Vagina (tissue), 2 donors: ENCODE data around the gene RORC. TPM values are rescaled to one million over a fixed set of nuclear protein-coding genes. Genes with fewer than 3 reads are reported as not detected.

Source experiments
- DNase-seq, 2 donors: peaks; one replicate each; pipeline ENCODE4 v3.0.0-alpha.2; 2017; ENCODE audit errors: extremely low spot score in 2 of 2
- H3K27ac ChIP-seq: fragments of 200-600 bp; sonication (generic); one replicate; pipeline ENCODE4 v1.5.1; 2019
- H3K27me3 ChIP-seq: fragments of 200-600 bp; sonication (generic); one replicate; pipeline ENCODE4 v1.5.1; 2019
- H3K36me3 ChIP-seq, 2 donors: fragments of 200-600 bp; sonication (generic); one replicate each; pipeline ENCODE4 v1.5.1; 2017 to 2019
- H3K4me1 ChIP-seq: fragments of 200-600 bp; sonication (generic); one replicate; pipeline ENCODE4 v1.5.1; 2019
- H3K4me3 ChIP-seq, 2 donors: fragments of 200-600 bp; sonication (generic); 1 replicate in 1 of 2; 2 replicates in 1 of 2; pipeline ENCODE4 v1.5.1; 2016 to 2019
- H3K9me3 ChIP-seq: fragments of 200-600 bp; sonication (generic); one replicate; pipeline ENCODE4 v1.5.1; 2019
- POLR2A ChIP-seq, 2 donors: fragments of 450-650 bp; IDR thresholded peaks; one replicate each; pipeline ENCODE4 v1.6.1; 2017; ENCODE audit warnings: antibody characterized with exemption in 2 of 2, mild to moderate bottlenecking in 2 of 2, moderate library complexity in 2 of 2
- POLR2AphosphoS5 ChIP-seq, 2 donors: sonication (generic); formaldehyde crosslinking; IDR thresholded peaks; one replicate each; pipeline ENCODE4 v1.9.0; 2017; ENCODE audit warnings: antibody characterized with exemption in 2 of 2, mild to moderate bottlenecking in 2 of 2, low read depth in 1 of 2; ENCODE audit not compliant: insufficient read depth in 1 of 2
- intact Hi-C: fragments of 100-400 bp; cut with DNase I; formaldehyde crosslinking; loops from one replicate; pipeline ENCODE4 v1.15.1; 2023
- total RNA-seq: library from RNA; depleted of rRNA; stranded (reverse); fragments of >200 nt; gene quantifications from one replicate; pipeline ENCODE4 v1.2.3, GENCODE V29; 2016
- TF ChIP-seq, protein P1 (sequence below), 3 experiments: fragments of 450-650 bp in 2 of 3; fragments of 200-600 bp in 1 of 3; sonication (generic) in 1 of 3; IDR thresholded peaks; one replicate each; pipeline ENCODE4 v1.5.1; 2017 to 2019; ENCODE audit warnings: antibody characterized with exemption in 3 of 3, mild to moderate bottlenecking in 2 of 3, moderate library complexity in 2 of 3

RORC gene
- total RNA-seq, 1 donor from 2014 or later = 8.1 TPM

DNA sequence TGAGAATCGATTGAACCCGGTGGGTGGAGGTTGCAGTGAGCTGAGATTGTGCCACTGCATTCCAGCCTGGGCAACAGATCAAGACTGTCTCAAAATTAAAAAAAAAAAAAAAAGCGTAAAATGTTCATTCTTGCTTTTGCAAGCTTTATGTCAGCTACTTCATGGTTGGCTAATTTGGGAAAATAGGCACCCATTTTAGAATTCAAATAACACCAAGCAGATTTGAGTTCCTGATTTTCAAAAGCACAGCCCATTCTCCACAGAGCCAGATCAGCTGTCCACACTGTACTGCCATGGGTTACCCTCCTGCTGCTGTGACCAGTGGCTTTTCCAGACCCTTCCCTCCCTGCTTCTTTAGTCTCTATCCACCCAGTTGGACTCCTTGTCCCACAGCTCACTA lies 17.5 kb upstream of the RORC start:
- no peak overlapping the region for H3K4me3 ChIP-seq
- H3K9me3 ChIP-seq = no peaks in the 10 kb centered on the region
- H3K4me1 ChIP-seq = no peaks in the 10 kb centered on the region
- H3K27ac ChIP-seq = no peak overlapping the region
- intact Hi-C loops = no loop called here
- no peak for TF ChIP-seq POLR2AphosphoS5 (IDR thresholded peaks at IDR 0.05; ENCODE audit: insufficient read depth in 1 of 2, low read depth in 1 of 2)
- TF ChIP-seq, protein P1, sequence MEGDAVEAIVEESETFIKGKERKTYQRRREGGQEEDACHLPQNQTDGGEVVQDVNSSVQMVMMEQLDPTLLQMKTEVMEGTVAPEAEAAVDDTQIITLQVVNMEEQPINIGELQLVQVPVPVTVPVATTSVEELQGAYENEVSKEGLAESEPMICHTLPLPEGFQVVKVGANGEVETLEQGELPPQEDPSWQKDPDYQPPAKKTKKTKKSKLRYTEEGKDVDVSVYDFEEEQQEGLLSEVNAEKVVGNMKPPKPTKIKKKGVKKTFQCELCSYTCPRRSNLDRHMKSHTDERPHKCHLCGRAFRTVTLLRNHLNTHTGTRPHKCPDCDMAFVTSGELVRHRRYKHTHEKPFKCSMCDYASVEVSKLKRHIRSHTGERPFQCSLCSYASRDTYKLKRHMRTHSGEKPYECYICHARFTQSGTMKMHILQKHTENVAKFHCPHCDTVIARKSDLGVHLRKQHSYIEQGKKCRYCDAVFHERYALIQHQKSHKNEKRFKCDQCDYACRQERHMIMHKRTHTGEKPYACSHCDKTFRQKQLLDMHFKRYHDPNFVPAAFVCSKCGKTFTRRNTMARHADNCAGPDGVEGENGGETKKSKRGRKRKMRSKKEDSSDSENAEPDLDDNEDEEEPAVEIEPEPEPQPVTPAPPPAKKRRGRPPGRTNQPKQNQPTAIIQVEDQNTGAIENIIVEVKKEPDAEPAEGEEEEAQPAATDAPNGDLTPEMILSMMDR (IDR thresholded peaks at IDR 0.05) = no peak
- no peak for TF ChIP-seq POLR2A (IDR thresholded peaks at IDR 0.05)
- no peaks in the 10 kb centered on the region for H3K36me3 ChIP-seq
- DNase-seq = no peak
- H3K27me3 ChIP-seq = no peaks in the 10 kb centered on the region

DNA sequence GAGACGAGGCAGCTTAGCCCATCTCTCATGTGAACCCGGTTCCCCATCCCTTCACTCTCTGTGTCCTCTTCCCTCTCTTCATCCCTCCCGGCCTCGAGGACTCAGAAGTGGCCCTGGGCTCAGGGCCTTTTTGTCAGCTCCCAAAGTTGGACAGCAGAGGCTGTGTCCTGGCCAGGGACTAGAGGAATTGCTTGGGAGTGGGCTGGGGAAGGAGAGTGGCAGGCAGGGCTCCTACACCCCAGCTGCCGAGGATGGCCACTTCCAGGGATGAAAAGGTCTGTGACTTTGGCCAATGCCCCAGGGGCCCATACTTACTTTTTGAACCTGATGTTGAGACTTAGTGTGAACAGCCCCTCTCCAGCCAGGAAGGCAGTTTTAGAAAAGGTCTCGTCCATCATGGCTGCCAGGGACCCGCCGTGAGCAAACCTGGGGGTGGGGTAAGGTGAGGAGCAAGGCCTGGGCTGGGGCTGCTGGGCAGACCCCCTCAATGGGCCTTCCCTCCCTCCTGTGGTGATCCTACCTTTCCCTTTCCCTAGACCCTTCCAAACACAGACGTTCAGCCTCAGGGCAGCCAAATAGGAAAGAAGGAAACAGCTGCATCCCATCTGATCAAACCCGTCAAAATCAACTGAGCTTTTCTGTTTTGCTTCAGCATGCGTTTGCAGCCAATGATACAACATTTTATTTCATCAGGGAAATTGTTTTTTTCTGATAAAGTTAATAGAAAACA lies 16.4 kb upstream of the RORC start:
- H3K4me3 ChIP-seq = no peak overlapping the region
- DNase-seq = no peak

GRCh38 chr1:151846686-151847237 lies 15.2 kb upstream of the RORC start:
- intact Hi-C loops = no loop called here
- H3K9me3 ChIP-seq = no peaks in the 10 kb centered on the region
- no peak overlapping the region for H3K27ac ChIP-seq
- DNase-seq = no peak
- no peaks in the 10 kb centered on the region for H3K36me3 ChIP-seq
- no peaks in the 10 kb centered on the region for H3K4me1 ChIP-seq
- H3K4me3 ChIP-seq = no peak overlapping the region
- no peaks in the 10 kb centered on the region for H3K27me3 ChIP-seq
- no peak for TF ChIP-seq POLR2A (IDR thresholded peaks at IDR 0.05)
- no peak for TF ChIP-seq POLR2AphosphoS5 (IDR thresholded peaks at IDR 0.05; ENCODE audit: insufficient read depth in 1 of 2, low read depth in 1 of 2)
- TF ChIP-seq, protein P1 (IDR thresholded peaks at IDR 0.05) = no peak

More for the DNA sequence above, 16.4 kb upstream of the RORC start:
- Histone ChIP-seq H3K9me3 (no peaks in the 10 kb centered on the region), H3K4me1 (no peaks in the 10 kb centered on the region), H3K36me3 (no peaks in the 10 kb centered on the region), H3K27ac (no peak overlapping the region), H3K27me3 (no peaks in the 10 kb centered on the region)
- intact Hi-C loops = no loop called here
- no peak for TF ChIP-seq POLR2AphosphoS5 (IDR thresholded peaks at IDR 0.05; ENCODE audit: insufficient read depth in 1 of 2, low read depth in 1 of 2)
- TF ChIP-seq POLR2A (IDR thresholded peaks at IDR 0.05) = no peak
- TF ChIP-seq, protein P1 (IDR thresholded peaks at IDR 0.05) = no peak

GRCh38 chr1:151846062-151846568 lies 14.5 kb upstream of the RORC start:
- no peaks in the 10 kb centered on the region for H3K9me3 ChIP-seq
- H3K4me1 ChIP-seq = no peaks in the 10 kb centered on the region
- no peak for DNase-seq
- intact Hi-C loops = no loop called here
- H3K27me3 ChIP-seq = no peaks in the 10 kb centered on the region
- H3K4me3 ChIP-seq = no peak overlapping the region
- no peak for TF ChIP-seq POLR2A (IDR thresholded peaks at IDR 0.05)
- TF ChIP-seq, protein P1 (IDR thresholded peaks at IDR 0.05) = no peak
- no peak for TF ChIP-seq POLR2AphosphoS5 (IDR thresholded peaks at IDR 0.05; ENCODE audit: insufficient read depth in 1 of 2, low read depth in 1 of 2)
- no peak overlapping the region for H3K27ac ChIP-seq
- no peaks in the 10 kb centered on the region for H3K36me3 ChIP-seq

- Histone ChIP-seq H3K36me3 (no peaks in the 10 kb centered on the region), H3K4me3 (no peak overlapping the region), H3K9me3 (no peaks in the 10 kb centered on the region), H3K27me3 (no peaks in the 10 kb centered on the region), H3K27ac (no peak overlapping the region), H3K4me1 (peaks cover 21% of the 10 kb centered on the region)
- no peak for DNase-seq
- intact Hi-C loops = no loop called here
- TF ChIP-seq, protein P1 (IDR thresholded peaks at IDR 0.05) = no peak
- TF ChIP-seq POLR2A (IDR thresholded peaks at IDR 0.05) (no peak), POLR2AphosphoS5 (IDR thresholded peaks at IDR 0.05; ENCODE audit: insufficient read depth in 1 of 2, low read depth in 1 of 2) (no peak)
Measured at GRCh38 chr1:151843398-151843797, 11.8 kb upstream of the RORC start.
